Mammary epithelial cell (primary cell): ENCODE results near the gene CEP20.

Experiments used
- EZH2 ChIP-seq: IDR thresholded peaks from 2 replicates; pipeline ENCODE4 v1.6.1; 2012; ENCODE audit warnings: low read length, inconsistent platforms, borderline replicate concordance
- TF ChIP-seq, protein P1 (sequence below), 2 donors: IDR thresholded peaks in 1 of 2; conservative IDR thresholded peaks in 1 of 2; 2 replicates each; pipeline ENCODE4 v1.5.1; 2011 to 2012; ENCODE audit warnings: inconsistent platforms in 2 of 2, low read length in 2 of 2, mild to moderate bottlenecking in 2 of 2, control low read depth in 1 of 2, low read depth in 1 of 2; ENCODE audit not compliant: insufficient read depth in 1 of 2; ENCODE audit errors: extremely low read depth in 1 of 2

DNA sequence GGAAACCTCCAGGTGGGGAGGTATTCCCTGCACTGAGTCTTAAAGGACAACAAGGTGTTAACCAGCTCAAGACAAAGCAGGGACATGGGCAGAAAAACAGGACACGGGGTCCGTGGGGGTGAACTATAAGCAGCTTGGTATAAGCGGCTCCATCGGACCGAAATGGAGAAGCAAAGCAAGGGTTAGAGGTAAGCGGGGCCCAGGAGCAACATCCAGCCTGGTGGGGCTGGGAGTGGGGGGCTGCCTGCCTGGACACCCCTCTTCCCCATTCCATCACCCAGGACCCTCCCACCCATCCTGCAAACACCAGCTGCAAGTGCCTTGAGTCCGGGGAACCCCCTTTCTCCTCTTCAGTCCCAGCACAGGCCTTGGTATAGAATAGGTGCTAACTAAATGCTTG lies 61.1 kb downstream of the CEP20 start:
- TF ChIP-seq, protein P1, sequence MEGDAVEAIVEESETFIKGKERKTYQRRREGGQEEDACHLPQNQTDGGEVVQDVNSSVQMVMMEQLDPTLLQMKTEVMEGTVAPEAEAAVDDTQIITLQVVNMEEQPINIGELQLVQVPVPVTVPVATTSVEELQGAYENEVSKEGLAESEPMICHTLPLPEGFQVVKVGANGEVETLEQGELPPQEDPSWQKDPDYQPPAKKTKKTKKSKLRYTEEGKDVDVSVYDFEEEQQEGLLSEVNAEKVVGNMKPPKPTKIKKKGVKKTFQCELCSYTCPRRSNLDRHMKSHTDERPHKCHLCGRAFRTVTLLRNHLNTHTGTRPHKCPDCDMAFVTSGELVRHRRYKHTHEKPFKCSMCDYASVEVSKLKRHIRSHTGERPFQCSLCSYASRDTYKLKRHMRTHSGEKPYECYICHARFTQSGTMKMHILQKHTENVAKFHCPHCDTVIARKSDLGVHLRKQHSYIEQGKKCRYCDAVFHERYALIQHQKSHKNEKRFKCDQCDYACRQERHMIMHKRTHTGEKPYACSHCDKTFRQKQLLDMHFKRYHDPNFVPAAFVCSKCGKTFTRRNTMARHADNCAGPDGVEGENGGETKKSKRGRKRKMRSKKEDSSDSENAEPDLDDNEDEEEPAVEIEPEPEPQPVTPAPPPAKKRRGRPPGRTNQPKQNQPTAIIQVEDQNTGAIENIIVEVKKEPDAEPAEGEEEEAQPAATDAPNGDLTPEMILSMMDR (conservative IDR thresholded peaks at IDR 0.05 in 1 of 2, IDR thresholded peaks at IDR 0.05 in 1 of 2; ENCODE audit: extremely low read depth in 1 of 2, insufficient read depth in 1 of 2, low read depth in 1 of 2, low read length in 2 of 2): no peak
- TF ChIP-seq EZH2: no peak
